Measurements from ENCODE around the gene SND1. TPM values are rescaled to one million over a fixed set of nuclear protein-coding genes. Genes with fewer than 3 reads are reported as not detected.

Gene SND1
- total and polyA plus RNA-seq, 2 donors (not counting 1 experiment from before 2014, with no cell fraction given), result 137 to 174 TPM

DNA sequence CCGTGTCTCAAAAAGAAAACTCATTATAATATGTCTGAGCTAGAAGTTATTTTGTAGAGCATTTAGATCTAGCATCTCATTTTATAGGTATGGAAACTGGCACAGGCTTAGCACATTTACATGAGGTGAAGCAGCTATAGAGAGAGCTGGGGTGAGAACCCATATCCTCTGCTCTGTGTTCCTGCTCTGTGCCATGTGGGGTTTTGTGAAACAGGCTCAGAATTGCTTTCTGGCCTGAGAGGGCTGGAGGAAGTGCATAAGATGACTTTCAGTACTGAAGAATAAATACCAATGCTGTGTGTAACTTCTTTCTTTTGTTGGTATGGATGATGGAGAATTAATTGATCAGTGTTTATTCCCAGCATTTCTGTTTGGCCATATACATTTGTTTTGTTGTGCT lies 220.1 kb downstream of the SND1 start:
- no peak overlapping the region for H3K4me3 ChIP-seq (replicated peaks in 1 of 4; ENCODE audit: control extremely low read depth in 1 of 4, insufficient read depth in 1 of 4, low read depth in 3 of 4, low read length in 4 of 4)
- no peak overlapping the region for H2AFZ ChIP-seq (ENCODE audit: low read length)
- H3K9me3 ChIP-seq (ENCODE audit: control insufficient read depth, insufficient read depth, low read depth, low read length), result no peaks in the 10 kb centered on the region
- H3K4me2 ChIP-seq (ENCODE audit: extremely low read depth, insufficient read depth, low read length), result no peak overlapping the region
- H3K36me3 ChIP-seq (ENCODE audit: control insufficient read depth, insufficient read depth, low read length), result no peaks in the 10 kb centered on the region
- no peaks in the 10 kb centered on the region for H3K27me3 ChIP-seq (ENCODE audit: control insufficient read depth, insufficient read depth, low read length)
- H3K79me2 ChIP-seq (ENCODE audit: control insufficient read depth, insufficient read depth, low read length), result peaks cover 3% of the 10 kb centered on the region
- TF ChIP-seq, protein P1, sequence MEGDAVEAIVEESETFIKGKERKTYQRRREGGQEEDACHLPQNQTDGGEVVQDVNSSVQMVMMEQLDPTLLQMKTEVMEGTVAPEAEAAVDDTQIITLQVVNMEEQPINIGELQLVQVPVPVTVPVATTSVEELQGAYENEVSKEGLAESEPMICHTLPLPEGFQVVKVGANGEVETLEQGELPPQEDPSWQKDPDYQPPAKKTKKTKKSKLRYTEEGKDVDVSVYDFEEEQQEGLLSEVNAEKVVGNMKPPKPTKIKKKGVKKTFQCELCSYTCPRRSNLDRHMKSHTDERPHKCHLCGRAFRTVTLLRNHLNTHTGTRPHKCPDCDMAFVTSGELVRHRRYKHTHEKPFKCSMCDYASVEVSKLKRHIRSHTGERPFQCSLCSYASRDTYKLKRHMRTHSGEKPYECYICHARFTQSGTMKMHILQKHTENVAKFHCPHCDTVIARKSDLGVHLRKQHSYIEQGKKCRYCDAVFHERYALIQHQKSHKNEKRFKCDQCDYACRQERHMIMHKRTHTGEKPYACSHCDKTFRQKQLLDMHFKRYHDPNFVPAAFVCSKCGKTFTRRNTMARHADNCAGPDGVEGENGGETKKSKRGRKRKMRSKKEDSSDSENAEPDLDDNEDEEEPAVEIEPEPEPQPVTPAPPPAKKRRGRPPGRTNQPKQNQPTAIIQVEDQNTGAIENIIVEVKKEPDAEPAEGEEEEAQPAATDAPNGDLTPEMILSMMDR (conservative IDR thresholded peaks at IDR 0.05 in 1 of 2, IDR thresholded peaks at IDR 0.05 in 1 of 2; ENCODE audit: low read depth in 1 of 2, low read length in 2 of 2), result no peak
- H4K20me1 ChIP-seq (ENCODE audit: control insufficient read depth, extremely low read depth, insufficient read depth, low read length), result no peaks in the 10 kb centered on the region
- no peak for DNase-seq (ENCODE audit: low read depth in 2 of 2)
- H3K4me1 ChIP-seq (ENCODE audit: control insufficient read depth, extremely low read depth, insufficient read depth, low read length), result peaks cover 10% of the 10 kb centered on the region
- H3K9ac ChIP-seq (ENCODE audit: insufficient read depth, low read length), result no peak overlapping the region
- no peak overlapping the region for H3K27ac ChIP-seq (ENCODE audit: insufficient read depth, low read length)

DNA sequence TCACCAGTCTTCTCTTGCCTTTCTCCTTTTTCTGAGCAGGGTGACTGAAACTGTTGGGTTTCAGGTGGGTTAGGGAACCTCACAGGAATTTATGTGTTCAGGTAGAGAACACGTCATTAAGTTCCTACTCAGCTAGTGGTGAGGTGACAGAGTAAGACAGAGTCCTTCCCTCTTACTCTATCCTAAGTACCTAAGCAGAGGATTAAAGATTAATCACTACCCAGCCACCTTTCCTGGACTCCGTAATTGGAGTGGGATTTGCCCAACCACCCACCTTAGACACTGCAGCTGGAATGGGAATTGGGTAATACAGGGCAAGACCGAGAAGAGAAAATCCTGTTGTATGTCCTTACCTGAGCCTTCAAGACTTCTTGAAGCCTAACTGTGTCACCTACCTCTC lies 221.2 kb downstream of the SND1 start:
- no peaks in the 10 kb centered on the region for H3K9me3 ChIP-seq (ENCODE audit: control insufficient read depth, insufficient read depth, low read depth, low read length)

DNA sequence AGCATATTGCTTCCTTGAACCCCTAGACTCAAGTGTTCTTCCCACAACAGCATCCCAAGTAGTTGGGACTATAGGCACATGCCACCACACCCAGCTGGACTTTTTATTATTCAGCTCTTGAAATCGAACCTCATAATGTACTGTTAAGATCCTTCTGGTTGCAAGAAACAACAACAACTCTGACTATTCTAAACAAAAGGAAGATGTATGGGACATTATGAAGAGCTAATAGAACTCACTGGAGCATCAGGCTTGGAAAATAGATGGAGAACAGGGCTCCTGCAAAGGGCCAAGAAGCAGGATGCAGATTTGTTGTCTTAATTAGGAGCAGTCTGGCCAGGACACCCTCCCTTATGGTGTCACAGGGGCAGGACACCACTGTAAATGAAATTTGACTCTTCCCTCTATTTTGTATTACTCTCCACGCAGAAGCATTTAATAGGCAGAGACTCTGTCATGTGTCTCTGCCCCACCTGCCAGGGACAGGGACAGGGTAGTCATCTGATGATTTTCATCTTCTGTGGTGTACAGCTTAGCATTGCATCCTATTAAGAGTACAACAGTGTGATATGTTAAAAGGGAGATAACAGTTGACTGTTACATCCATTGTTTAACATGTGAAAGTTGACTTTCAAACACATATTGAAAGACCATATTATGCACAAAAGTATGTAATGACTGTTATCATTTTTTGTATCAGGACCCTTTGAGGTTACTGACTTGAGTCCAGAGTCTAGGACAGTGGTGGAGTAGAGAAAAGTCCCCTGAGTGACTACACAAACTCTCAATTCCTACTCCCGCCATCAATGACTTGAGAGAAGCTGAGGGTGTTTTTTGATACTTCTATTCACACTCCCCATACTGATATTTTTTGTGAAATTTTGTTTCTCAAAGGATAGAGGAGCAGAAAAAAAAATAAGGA lies 222.0 kb downstream of the SND1 start:
- Histone ChIP-seq H3K27me3 (ENCODE audit: control insufficient read depth, insufficient read depth, low read length) (no peaks in the 10 kb centered on the region), H3K4me1 (ENCODE audit: control insufficient read depth, extremely low read depth, insufficient read depth, low read length) (peaks cover 10% of the 10 kb centered on the region), H3K9me3 (ENCODE audit: control insufficient read depth, insufficient read depth, low read depth, low read length) (no peaks in the 10 kb centered on the region), H3K9ac (ENCODE audit: insufficient read depth, low read length) (no peak overlapping the region), H3K27ac (ENCODE audit: insufficient read depth, low read length) (no peak overlapping the region), H2AFZ (ENCODE audit: low read length) (no peak overlapping the region), H4K20me1 (ENCODE audit: control insufficient read depth, extremely low read depth, insufficient read depth, low read length) (no peaks in the 10 kb centered on the region), H3K79me2 (ENCODE audit: control insufficient read depth, insufficient read depth, low read length) (peaks cover 8% of the 10 kb centered on the region), H3K36me3 (ENCODE audit: control insufficient read depth, insufficient read depth, low read length) (no peaks in the 10 kb centered on the region), H3K4me2 (ENCODE audit: extremely low read depth, insufficient read depth, low read length) (no peak overlapping the region), H3K4me3 (replicated peaks in 1 of 4; ENCODE audit: control extremely low read depth in 1 of 4, insufficient read depth in 1 of 4, low read depth in 3 of 4, low read length in 4 of 4) (no peak overlapping the region)
- DNase-seq (ENCODE audit: low read depth in 2 of 2), result no peak
- TF ChIP-seq, protein P1 (conservative IDR thresholded peaks at IDR 0.05 in 1 of 2, IDR thresholded peaks at IDR 0.05 in 1 of 2; ENCODE audit: low read depth in 1 of 2, low read length in 2 of 2), result no peak
- TF ChIP-seq EZH2 (IDR thresholded peaks at IDR 0.05; ENCODE audit: low read length, missing control alignments), result no peak

More for the DNA sequence above, 221.2 kb downstream of the SND1 start:
- Histone ChIP-seq H3K4me1 (ENCODE audit: control insufficient read depth, extremely low read depth, insufficient read depth, low read length) (peaks cover 10% of the 10 kb centered on the region), H3K4me3 (replicated peaks in 1 of 4; ENCODE audit: control extremely low read depth in 1 of 4, insufficient read depth in 1 of 4, low read depth in 3 of 4, low read length in 4 of 4) (no peak overlapping the region), H3K9ac (ENCODE audit: insufficient read depth, low read length) (no peak overlapping the region), H3K27me3 (ENCODE audit: control insufficient read depth, insufficient read depth, low read length) (no peaks in the 10 kb centered on the region), H4K20me1 (ENCODE audit: control insufficient read depth, extremely low read depth, insufficient read depth, low read length) (no peaks in the 10 kb centered on the region), H3K4me2 (ENCODE audit: extremely low read depth, insufficient read depth, low read length) (no peak overlapping the region), H3K79me2 (ENCODE audit: control insufficient read depth, insufficient read depth, low read length) (peaks cover 6% of the 10 kb centered on the region), H3K27ac (ENCODE audit: insufficient read depth, low read length) (no peak overlapping the region), H3K36me3 (ENCODE audit: control insufficient read depth, insufficient read depth, low read length) (no peaks in the 10 kb centered on the region), H2AFZ (ENCODE audit: low read length) (no peak overlapping the region)
- TF ChIP-seq, protein P1 (conservative IDR thresholded peaks at IDR 0.05 in 1 of 2, IDR thresholded peaks at IDR 0.05 in 1 of 2; ENCODE audit: low read depth in 1 of 2, low read length in 2 of 2), result no peak
- no peak for TF ChIP-seq EZH2 (IDR thresholded peaks at IDR 0.05; ENCODE audit: low read length, missing control alignments)
- no peak for DNase-seq (ENCODE audit: low read depth in 2 of 2)
